Hepatocyte (in vitro differentiated cells): ENCODE measurements around the gene PPP3R1.

ENCODE experiments used
- CTCF ChIP-seq: fragments of 200-600 bp; sonication (generic); IDR thresholded peaks from 2 replicates; pipeline ENCODE4 v1.5.1; 2016; ENCODE audit warnings: antibody characterized with exemption, mild to moderate bottlenecking; ENCODE audit not compliant: poor library complexity
- EZH2 ChIP-seq: fragments of 200-600 bp; sonication (generic); IDR thresholded peaks from 2 replicates; pipeline ENCODE4 v1.6.1; 2016; ENCODE audit warnings: antibody characterized with exemption, mild to moderate bottlenecking, borderline replicate concordance

GRCh38 chr2:68190991-68191731, 61.2 kb downstream of the PPP3R1 start:
- TF ChIP-seq CTCF (no peak), EZH2 (no peak)
